OCI-LY7 (cell line): Measurements from ENCODE around the gene RNF13. TPM values are rescaled to one million over a fixed set of nuclear protein-coding genes. Genes with fewer than 3 reads are reported as not detected.

Source experiments
- BruUV-seq: library from RNA; stranded (reverse); fragments of 400-500 nt; replicated peaks from 2 replicates; lab custom pipeline; 2021; lab: Mats Ljungman, UMichigan
- CTCF ChIA-PET: fragments of 300-600 bp; sonication (Branson Sonifier 250); formaldehyde crosslinking; loops from one replicate; lab custom pipeline; 2022; ENCODE audit warnings: antibody characterized with exemption; ENCODE audit not compliant: unreplicated experiment; lab: Charles Lee
- POLR2A ChIA-PET: fragments of 300-600 bp; sonication (Branson Sonifier 250); formaldehyde crosslinking; loops from one replicate; lab custom pipeline; 2022; ENCODE audit warnings: antibody characterized with exemption; lab: Charles Lee
- DNase-seq: peaks from one replicate; pipeline ENCODE4 v3.0.0-alpha.2; 2015; ENCODE audit warnings: low spot score
- H2AFZ ChIP-seq: fragments of 200-600 bp; sonication (generic), shearing (Covaris generic); 2 replicates; pipeline ENCODE4 v1.6.1; 2014; ENCODE audit warnings: mild to moderate bottlenecking, antibody characterized with exemption, low read length, moderate library complexity
- H3K27ac ChIP-seq: fragments of 200-600 bp; sonication (generic); 2 replicates; pipeline ENCODE4 v1.5.1; 2014; ENCODE audit warnings: mixed run types, low read depth, mild to moderate bottlenecking, moderate library complexity, low read length, inconsistent platforms; ENCODE audit not compliant: poor library complexity, severe bottlenecking
- H3K36me3 ChIP-seq: fragments of 200-600 bp; sonication (generic); 2 replicates; pipeline ENCODE4 v1.6.1; 2014; ENCODE audit warnings: mild to moderate bottlenecking, antibody characterized with exemption, low read length, moderate library complexity, mixed read lengths; ENCODE audit not compliant: insufficient read depth
- H3K4me1 ChIP-seq: fragments of 200-600 bp; sonication (generic); 2 replicates; pipeline ENCODE4 v1.5.1; 2014; ENCODE audit warnings: mild to moderate bottlenecking, low read length; ENCODE audit not compliant: insufficient read depth, poor library complexity, severe bottlenecking
- H3K4me2 ChIP-seq: fragments of 200-600 bp; sonication (generic); 2 replicates; pipeline ENCODE4 v1.6.1; 2014; ENCODE audit warnings: mild to moderate bottlenecking, low read length
- H3K4me3 ChIP-seq: fragments of 200-600 bp; sonication (generic); 2 replicates; pipeline ENCODE4 v1.5.1; 2014; ENCODE audit warnings: mild to moderate bottlenecking, low read depth, low read length; ENCODE audit not compliant: poor library complexity, severe bottlenecking
- H3K79me2 ChIP-seq: fragments of 200-600 bp; sonication (generic); 2 replicates; pipeline ENCODE4 v1.6.1; 2016; ENCODE audit warnings: low read depth, mild to moderate bottlenecking, low read length, moderate library complexity, mixed read lengths; ENCODE audit not compliant: insufficient read depth
- H3K9me2 ChIP-seq: fragments of 200-600 bp; sonication (generic); 2 replicates; pipeline ENCODE4 v1.6.1; 2016; ENCODE audit warnings: mild to moderate bottlenecking, low read length, mixed read lengths; ENCODE audit not compliant: insufficient read depth
- H3K9me3 ChIP-seq: fragments of 200-600 bp; sonication (generic); 2 replicates; pipeline ENCODE4 v1.6.1; 2014; ENCODE audit warnings: mild to moderate bottlenecking, mixed run types, low read length, mixed read lengths
- H4K20me1 ChIP-seq: fragments of 200-600 bp; sonication (generic); 2 replicates; pipeline ENCODE4 v1.6.1; 2014; ENCODE audit warnings: mild to moderate bottlenecking, antibody characterized with exemption, low read length, moderate library complexity, mixed read lengths; ENCODE audit not compliant: insufficient read depth
- CTCF ChIP-seq: fragments of 200-600 bp; sonication (generic); conservative IDR thresholded peaks from 2 replicates; pipeline ENCODE4 v1.5.1; 2014; ENCODE audit warnings: mild to moderate bottlenecking, antibody characterized with exemption, low read length, moderate library complexity, mixed read lengths
- EZH2phosphoT487 ChIP-seq: fragments of 200-600 bp; sonication (generic); IDR thresholded peaks from 2 replicates; pipeline ENCODE4 v1.6.1; 2018; ENCODE audit warnings: low read depth, borderline replicate concordance, mild to moderate bottlenecking, mixed run types, antibody characterized with exemption, low read length, moderate library complexity, mixed read lengths
- intact Hi-C: fragments of 100-400 bp; cut with micrococcal nuclease; formaldehyde crosslinking; loops from one replicate; pipeline ENCODE4 v1.10.0; 2022; ENCODE audit not compliant: unreplicated experiment
- total RNA-seq, 2 experiments: library from RNA; depleted of rRNA in 1 of 2; stranded (reverse); fragments of >200 nt in 1 of 2; shearing (Covaris generic) in 1 of 2; gene quantifications; 2 replicates each; pipeline ENCODE4 v1.2.3, GENCODE V29; 2014 to 2022

RNF13 gene
- total RNA-seq, 2 experiments from 2014 or later: 26.2 to 37.3 TPM

DNA sequence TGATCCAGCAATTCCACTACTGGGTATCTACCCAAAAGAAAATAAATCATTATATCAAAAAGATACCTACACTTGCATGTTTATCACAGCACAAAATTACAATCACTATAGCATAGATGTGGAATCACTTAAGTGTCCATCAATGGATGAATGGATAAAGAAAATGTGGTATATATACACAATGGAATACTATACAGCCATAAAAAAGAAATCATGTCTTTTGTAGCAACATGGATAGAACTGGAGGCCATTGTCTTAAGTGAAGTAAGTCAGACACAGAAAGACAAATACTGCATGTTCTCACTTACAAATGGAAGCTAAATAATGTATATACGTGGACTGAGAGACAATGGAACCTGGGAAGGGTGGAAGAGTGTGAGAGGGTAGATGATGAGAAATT lies 185.9 kb downstream of the RNF13 start:
- Histone ChIP-seq H3K27ac (no peak overlapping the region), H2AFZ (no peak overlapping the region), H3K79me2 (no peaks in the 10 kb centered on the region), H3K4me3 (no peak overlapping the region), H3K36me3 (no peaks in the 10 kb centered on the region), H3K9me3 (peaks cover 6% of the 10 kb centered on the region; the same call in 1 of the 2 replicates), H3K9me2 (no peaks in the 10 kb centered on the region), H3K4me1 (no peaks in the 10 kb centered on the region), H4K20me1 (no peaks in the 10 kb centered on the region), H3K4me2 (no peak overlapping the region)
- BruUV-seq: no TSS peak
- intact Hi-C loops: no loop called here
- TF ChIP-seq EZH2phosphoT487 (no peak), CTCF (no peak)
- DNase-seq: no peak
- POLR2A ChIA-PET: no interaction called here
- CTCF ChIA-PET: no interaction called here

GRCh38 chr3:149999421-149999820 lies 186.4 kb downstream of the RNF13 start:
- H4K20me1 ChIP-seq: no peaks in the 10 kb centered on the region
- DNase-seq: no peak
- no peak overlapping the region for H3K4me2 ChIP-seq
- H3K4me1 ChIP-seq: no peaks in the 10 kb centered on the region
- ChIA-PET POLR2A (no interaction called here), CTCF (no interaction called here)
- intact Hi-C loops: no loop called here
- no peaks in the 10 kb centered on the region for H3K79me2 ChIP-seq
- no peak overlapping the region for H3K4me3 ChIP-seq
- H3K27ac ChIP-seq: no peak overlapping the region
- no peak for TF ChIP-seq CTCF
- TF ChIP-seq EZH2phosphoT487: no peak
- peaks cover 6% of the 10 kb centered on the region; the same call in 1 of the 2 replicates for H3K9me3 ChIP-seq
- BruUV-seq: no TSS peak
- H2AFZ ChIP-seq: no peak overlapping the region
- no peaks in the 10 kb centered on the region for H3K36me3 ChIP-seq
- H3K9me2 ChIP-seq: no peaks in the 10 kb centered on the region

GRCh38 chr3:150000641-150001040 lies 187.6 kb downstream of the RNF13 start:
- Histone ChIP-seq H3K9me3 (no peaks in the 10 kb centered on the region), H3K4me2 (no peak overlapping the region), H3K79me2 (no peaks in the 10 kb centered on the region), H3K4me3 (no peak overlapping the region), H3K36me3 (no peaks in the 10 kb centered on the region), H4K20me1 (no peaks in the 10 kb centered on the region), H2AFZ (no peak overlapping the region), H3K9me2 (no peaks in the 10 kb centered on the region), H3K27ac (no peak overlapping the region), H3K4me1 (no peaks in the 10 kb centered on the region)
- ChIA-PET POLR2A (interaction anchor here (0.5 kb wide), 1 partner anchor 459 kb away, joined by 5 read pairs; no protein-coding TSS in a partner anchor), CTCF (no interaction called here)
- BruUV-seq: no TSS peak
- TF ChIP-seq EZH2phosphoT487 (no peak), CTCF (no peak)
- intact Hi-C loops: no loop called here
- DNase-seq: no peak
